DMS114 treated with DMSO at 0.1 percent for 48 hours (cell line): ENCODE measurements around the gene IMMP2L.
"Not testable (repeated sequence)": the region's sequence is repeated elsewhere in the genome, so short reads cannot be mapped to it uniquely, and the experiment has no call there.

ENCODE experiments used
- DNase-seq: peaks from one replicate; lab custom pipeline; 2025; ENCODE audit not compliant: unreplicated experiment; lab: John Stamatoyannopoulos, UW

IMMP2L gene

GRCh38 chr7:111088328-111088727 lies 474.0 kb downstream of the IMMP2L start:
- no peak for DNase-seq

GRCh38 chr7:111086532-111086931 lies 475.8 kb downstream of the IMMP2L start:
- DNase-seq: no peak

- DNase-seq: no peak
Measured at GRCh38 chr7:111085356-111085755, 476.9 kb downstream of the IMMP2L start.

DNA sequence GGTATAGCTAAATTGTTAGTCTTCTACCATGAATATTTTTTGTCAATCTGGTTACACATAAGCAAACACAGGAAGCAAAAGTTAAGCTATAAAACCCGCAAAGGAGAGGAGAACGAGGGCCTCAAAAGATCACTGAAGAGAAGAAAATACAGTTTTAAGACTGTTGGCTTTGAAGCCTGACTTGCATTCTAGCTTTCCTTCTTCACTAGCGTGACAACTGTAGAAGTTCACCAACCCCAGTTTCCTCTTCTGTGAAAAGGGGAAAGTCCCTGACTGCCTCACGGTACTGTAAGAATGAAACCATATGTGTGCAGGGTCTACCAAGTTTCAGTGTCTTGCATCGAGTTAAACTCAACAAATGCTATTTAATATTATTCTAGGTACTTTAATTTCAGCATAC lies 478.9 kb downstream of the IMMP2L start:
- no peak for DNase-seq

GRCh38 chr7:111082351-111082750 lies 479.9 kb downstream of the IMMP2L start:
- no peak for DNase-seq

DNA sequence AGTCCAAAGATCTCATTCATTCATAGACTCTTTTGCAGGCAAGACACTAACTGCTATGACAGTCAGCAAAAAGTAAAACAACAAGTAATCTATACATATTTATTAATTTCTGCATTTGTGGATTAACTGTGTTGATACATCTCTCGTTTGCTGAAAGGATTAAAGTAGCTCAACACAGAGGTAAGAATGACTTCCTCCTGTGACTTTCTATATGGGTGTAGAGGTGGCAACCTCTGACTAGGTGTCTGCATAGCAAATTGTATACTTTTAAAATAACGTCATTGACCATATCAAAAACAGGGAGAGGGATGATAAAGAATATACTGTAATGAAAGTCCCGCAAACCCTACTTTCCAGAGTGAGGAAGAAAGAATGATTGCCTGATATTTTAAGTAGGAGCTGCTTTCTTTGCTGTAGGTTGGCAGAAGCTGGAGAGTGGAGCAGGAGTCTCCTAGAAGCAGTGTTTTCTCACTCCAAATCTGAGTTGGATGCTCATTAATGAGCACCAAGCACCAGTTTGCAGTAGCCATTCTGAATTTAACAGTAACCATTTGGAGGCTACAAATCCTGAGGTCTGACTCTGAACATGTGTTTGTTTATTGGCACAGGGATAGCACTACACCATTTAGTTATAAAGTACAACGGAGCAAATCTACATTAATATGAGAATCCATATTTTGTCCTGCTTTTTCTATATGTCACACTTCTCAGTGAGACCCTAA lies 480.6 kb downstream of the IMMP2L start:
- DNase-seq: no peak

DNA sequence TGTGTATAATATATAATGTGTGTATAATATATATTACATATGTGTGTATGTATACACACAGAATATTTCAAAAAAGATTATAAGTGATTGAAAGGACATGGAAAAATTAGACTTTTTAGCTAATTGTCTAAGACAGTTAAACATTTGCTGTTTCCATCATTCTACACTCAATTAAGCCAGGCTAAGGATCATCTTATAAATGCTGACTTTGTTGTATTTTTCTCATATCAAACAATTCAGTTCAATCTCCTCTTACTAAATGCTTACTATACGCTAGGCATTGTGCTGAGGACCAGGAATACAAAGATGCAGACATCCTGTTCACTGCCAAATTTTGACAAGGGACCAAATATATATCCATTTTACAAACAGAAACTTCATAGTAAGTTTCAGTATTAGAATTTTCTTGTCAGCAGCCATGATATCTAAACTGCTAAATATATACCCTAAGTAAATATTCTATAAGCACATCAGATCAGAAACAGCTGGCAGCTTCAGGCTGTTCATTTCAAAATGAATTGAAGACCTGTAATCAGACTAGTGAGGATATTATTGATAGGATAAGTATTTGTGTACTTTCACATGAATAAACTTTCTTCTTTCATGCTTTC lies 481.7 kb downstream of the IMMP2L start:
- DNase-seq: no peak

- DNase-seq: no peak
Measured at GRCh38 chr7:111077001-111077400, 485.3 kb downstream of the IMMP2L start.

DNA sequence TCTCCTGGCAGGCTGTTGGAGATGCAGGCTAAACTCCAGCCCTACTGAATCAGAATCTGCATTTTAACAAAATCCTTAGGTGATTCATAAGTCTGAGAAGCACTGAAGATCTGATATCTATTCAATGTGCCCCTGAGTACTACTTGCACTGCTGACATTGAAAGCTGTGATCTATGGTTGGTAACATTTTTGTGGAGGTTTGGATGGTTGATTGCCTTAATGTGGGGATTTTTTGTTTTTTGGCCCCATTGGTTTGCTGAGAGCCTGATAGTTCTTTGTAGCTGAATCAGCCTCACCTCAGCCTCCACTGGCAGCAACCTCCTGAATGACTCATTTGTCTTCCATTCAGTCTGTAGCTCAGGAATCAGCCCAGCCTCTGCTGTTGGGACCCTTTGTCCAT lies 486.1 kb downstream of the IMMP2L start:
- DNase-seq: no peak

GRCh38 chr7:111075498-111075897 lies 486.8 kb downstream of the IMMP2L start:
- DNase-seq: no peak

GRCh38 chr7:111074748-111075146 lies 487.5 kb downstream of the IMMP2L start:
- DNase-seq: no peak

GRCh38 chr7:111074071-111074747 lies 488.1 kb downstream of the IMMP2L start:
- DNase-seq: no peak

- DNase-seq: not testable (repeated sequence)
Measured at GRCh38 chr7:111072658-111073057, 489.6 kb downstream of the IMMP2L start.

DNA sequence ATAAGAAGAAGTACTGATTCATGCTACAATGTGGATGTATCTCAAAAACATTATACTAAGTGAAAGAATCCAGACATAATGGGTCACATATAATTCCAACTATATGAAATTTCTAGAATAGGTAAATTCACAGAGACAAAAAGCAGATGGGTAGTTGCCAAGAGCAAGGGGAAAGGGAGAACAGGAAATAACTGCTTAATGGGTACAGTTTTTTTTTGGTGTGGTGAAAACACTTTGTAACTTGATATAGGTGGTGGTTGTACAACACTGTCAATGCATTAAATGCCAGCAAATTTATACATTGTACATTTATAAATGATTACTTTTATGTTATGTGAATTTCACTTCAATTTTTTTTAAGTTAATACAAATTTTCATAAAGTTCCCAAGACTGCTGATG lies 490.7 kb downstream of the IMMP2L start:
- no peak for DNase-seq

DNA sequence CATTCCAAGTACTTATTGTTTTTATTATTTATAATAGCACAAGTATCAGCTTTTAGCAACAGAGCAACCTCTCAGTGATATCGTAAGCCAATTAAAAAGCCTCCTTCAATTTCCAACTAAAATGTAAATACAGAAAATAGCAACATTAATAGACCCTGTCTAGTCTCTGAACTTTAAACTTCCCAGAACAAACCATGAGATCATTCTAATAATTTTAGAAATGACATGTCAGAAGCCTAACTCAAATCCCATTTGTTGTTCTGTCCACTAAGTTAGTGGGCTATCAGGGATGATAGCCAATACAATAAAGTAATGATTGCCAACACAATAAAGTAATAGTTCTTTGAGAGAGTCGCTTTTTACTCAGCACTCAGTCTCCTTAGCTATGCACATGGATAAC lies 493.7 kb downstream of the IMMP2L start:
- DNase-seq: no peak

GRCh38 chr7:111067682-111068081 lies 494.6 kb downstream of the IMMP2L start:
- DNase-seq: no peak

GRCh38 chr7:111067251-111067650 lies 495.0 kb downstream of the IMMP2L start:
- no peak for DNase-seq

- DNase-seq: no peak
Measured at GRCh38 chr7:111063166-111063565, 499.1 kb downstream of the IMMP2L start.

- no peak for DNase-seq
Measured at GRCh38 chr7:111059833-111060232, 502.5 kb downstream of the IMMP2L start.

GRCh38 chr7:111057066-111057465 lies 505.2 kb downstream of the IMMP2L start:
- DNase-seq: no peak

DNA sequence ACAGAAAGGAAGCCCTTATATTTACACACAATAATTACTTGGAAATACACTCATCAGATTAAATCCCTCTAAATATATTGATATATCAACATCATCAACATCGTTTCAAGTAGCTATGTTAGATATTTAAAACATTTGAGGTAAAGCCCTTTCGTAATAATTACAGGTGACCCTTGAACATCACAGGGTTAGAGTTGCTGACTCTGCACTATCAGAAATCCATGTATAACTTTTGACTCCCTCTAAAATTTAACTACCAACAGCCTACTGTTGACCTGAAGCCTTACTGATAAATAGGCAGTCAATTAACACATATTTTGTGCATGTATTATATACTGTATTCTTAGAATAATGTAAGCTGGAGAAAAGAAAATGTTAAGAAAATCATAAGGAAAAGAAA lies 505.9 kb downstream of the IMMP2L start:
- DNase-seq: no peak

DNA sequence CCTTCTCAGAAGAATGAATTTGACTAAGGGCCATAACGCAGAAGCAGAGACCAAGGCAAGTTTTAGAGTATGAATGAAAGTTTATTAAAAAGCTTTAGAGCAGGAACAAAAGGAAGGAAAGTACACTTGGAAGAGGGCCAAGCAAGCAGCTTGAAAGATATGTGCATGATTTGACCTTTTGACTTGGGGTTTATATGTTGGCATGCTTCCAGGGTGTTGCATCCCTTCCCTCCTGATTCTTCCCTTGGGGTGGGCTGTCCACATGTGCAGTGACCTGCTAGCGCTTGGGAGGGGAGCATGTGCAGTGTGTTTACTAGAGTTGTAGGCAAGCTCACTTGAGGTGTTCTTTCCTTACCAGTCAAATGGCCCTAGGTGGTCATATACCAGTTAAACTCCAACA lies 509.3 kb downstream of the IMMP2L start:
- no peak for DNase-seq
